HT-29 (cell line): ENCODE measurements around the gene DCC. TPM values are rescaled to one million over a fixed set of nuclear protein-coding genes. Genes with fewer than 3 reads are reported as not detected.

Experiments
- DNase-seq: peaks from one replicate; pipeline ENCODE4 v3.0.0-alpha.2; 2015; ENCODE audit warnings: low spot score
- total RNA-seq: library from RNA; depleted of rRNA; stranded (reverse); fragments of >200 nt; shearing (Covaris generic); gene quantifications from 2 replicates; pipeline ENCODE4 v1.2.3, GENCODE V29; 2014

The DCC gene
- total RNA-seq, 1 experiment from 2014 or later: not detected

GRCh38 chr18:52781113-52781512 lies 441.1 kb downstream of the DCC start:
- no peak for DNase-seq

GRCh38 chr18:52791321-52791720 lies 451.3 kb downstream of the DCC start:
- DNase-seq: no peak

GRCh38 chr18:52812834-52813233 lies 472.8 kb downstream of the DCC start:
- DNase-seq: no peak

- DNase-seq: no peak
These were observed 473.8 kb downstream of the DCC start for GRCh38 chr18:52813635-52814416.

- no peak for DNase-seq
These were observed 475.7 kb downstream of the DCC start for GRCh38 chr18:52815651-52816050.

- DNase-seq: no peak
These were observed 476.1 kb downstream of the DCC start for GRCh38 chr18:52816121-52816520.

- no peak for DNase-seq
These were observed 482.2 kb downstream of the DCC start for GRCh38 chr18:52822160-52822559.

- no peak for DNase-seq
These were observed 484.1 kb downstream of the DCC start for GRCh38 chr18:52824126-52824525.

- DNase-seq: no peak
These were observed 487.0 kb downstream of the DCC start for GRCh38 chr18:52826994-52827393.

GRCh38 chr18:52829320-52829719 lies 489.3 kb downstream of the DCC start:
- DNase-seq: no peak

GRCh38 chr18:52829876-52830405 lies 489.9 kb downstream of the DCC start:
- no peak for DNase-seq

GRCh38 chr18:52844323-52844722 lies 504.3 kb downstream of the DCC start:
- DNase-seq: no peak

GRCh38 chr18:52845036-52845435 lies 505.0 kb downstream of the DCC start:
- DNase-seq: no peak

GRCh38 chr18:52850031-52850560 lies 510.1 kb downstream of the DCC start:
- DNase-seq: no peak

GRCh38 chr18:52861558-52861957 lies 521.6 kb downstream of the DCC start:
- DNase-seq: no peak

- no peak for DNase-seq
These were observed 529.4 kb downstream of the DCC start for GRCh38 chr18:52869349-52869923.

GRCh38 chr18:52869942-52870907 lies 530.2 kb downstream of the DCC start:
- no peak for DNase-seq

GRCh38 chr18:52874774-52875173 lies 534.8 kb downstream of the DCC start:
- DNase-seq: no peak

- DNase-seq: no peak
These were observed 535.7 kb downstream of the DCC start for GRCh38 chr18:52875725-52876124.

GRCh38 chr18:52888014-52888413 lies 548.0 kb downstream of the DCC start:
- no peak for DNase-seq

GRCh38 chr18:52894801-52895200 lies 554.8 kb downstream of the DCC start:
- no peak for DNase-seq
